Measurements from ENCODE around the gene VWA5A.

DNA sequence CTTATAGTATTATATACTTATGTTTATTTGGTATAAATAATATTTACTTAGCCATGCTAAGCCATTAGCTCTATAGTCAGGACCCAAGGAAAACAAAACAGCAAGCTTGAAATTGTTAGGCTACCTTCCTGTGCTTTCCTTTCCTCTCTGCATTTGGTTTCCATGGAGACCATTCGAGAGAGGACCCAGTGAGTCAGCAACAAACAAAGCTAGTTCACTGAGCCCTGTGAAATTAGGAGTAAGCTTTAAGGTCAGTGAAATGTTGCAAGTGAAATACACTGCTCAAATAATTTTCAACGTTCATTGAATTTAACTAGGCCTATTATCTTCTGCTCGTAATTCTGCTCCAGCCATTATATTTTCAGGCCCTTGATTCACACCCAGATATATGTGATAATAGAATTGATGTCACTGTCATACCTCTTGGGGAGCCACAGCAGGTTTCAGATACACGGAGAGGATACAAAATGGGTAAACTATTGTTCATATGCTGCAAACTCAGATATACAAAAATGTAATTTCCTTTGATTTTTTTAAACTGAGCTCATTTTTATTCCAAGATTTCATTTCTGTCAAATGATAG lies 58.8 kb downstream of the VWA5A start:
- TF ChIP-seq, protein P1, sequence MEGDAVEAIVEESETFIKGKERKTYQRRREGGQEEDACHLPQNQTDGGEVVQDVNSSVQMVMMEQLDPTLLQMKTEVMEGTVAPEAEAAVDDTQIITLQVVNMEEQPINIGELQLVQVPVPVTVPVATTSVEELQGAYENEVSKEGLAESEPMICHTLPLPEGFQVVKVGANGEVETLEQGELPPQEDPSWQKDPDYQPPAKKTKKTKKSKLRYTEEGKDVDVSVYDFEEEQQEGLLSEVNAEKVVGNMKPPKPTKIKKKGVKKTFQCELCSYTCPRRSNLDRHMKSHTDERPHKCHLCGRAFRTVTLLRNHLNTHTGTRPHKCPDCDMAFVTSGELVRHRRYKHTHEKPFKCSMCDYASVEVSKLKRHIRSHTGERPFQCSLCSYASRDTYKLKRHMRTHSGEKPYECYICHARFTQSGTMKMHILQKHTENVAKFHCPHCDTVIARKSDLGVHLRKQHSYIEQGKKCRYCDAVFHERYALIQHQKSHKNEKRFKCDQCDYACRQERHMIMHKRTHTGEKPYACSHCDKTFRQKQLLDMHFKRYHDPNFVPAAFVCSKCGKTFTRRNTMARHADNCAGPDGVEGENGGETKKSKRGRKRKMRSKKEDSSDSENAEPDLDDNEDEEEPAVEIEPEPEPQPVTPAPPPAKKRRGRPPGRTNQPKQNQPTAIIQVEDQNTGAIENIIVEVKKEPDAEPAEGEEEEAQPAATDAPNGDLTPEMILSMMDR (IDR thresholded peaks at IDR 0.05; ENCODE audit: insufficient read depth, low read depth, low read length) = no peak
- no peak for TF ChIP-seq EZH2 (IDR thresholded peaks at IDR 0.05; ENCODE audit: insufficient read depth, low read length)

Measured in astrocyte (in vitro differentiated cells and primary cell).